Thyroid gland (tissue), 4 donors: ENCODE data around the gene PEX10. TPM values are rescaled to one million over a fixed set of nuclear protein-coding genes. Genes with fewer than 3 reads are reported as not detected.

ENCODE experiments used
- DNase-seq, 2 donors: peaks; one replicate each; pipeline ENCODE4 v3.0.0-alpha.2; 2019
- H3K27ac ChIP-seq, 3 donors: fragments of 200-600 bp; sonication (generic); 1 replicate in 2 of 3; 2 replicates in 1 of 3; pipeline ENCODE4 v1.5.1; 2016 to 2019; ENCODE audit warnings: mild to moderate bottlenecking in 1 of 3, moderate library complexity in 1 of 3
- H3K27me3 ChIP-seq: fragments of 200-600 bp; sonication (generic); one replicate; pipeline ENCODE4 v1.5.1; 2019
- H3K36me3 ChIP-seq, 2 donors: fragments of 200-600 bp; sonication (generic); one replicate each; pipeline ENCODE4 v1.5.1; 2016 to 2019
- H3K4me1 ChIP-seq, 2 donors: fragments of 200-600 bp; sonication (generic); one replicate each; pipeline ENCODE4 v1.5.1; 2017 to 2019
- H3K4me3 ChIP-seq, 3 donors: fragments of 200-600 bp; sonication (generic); replicated peaks in 1 of 3; 1 replicate in 2 of 3; 2 replicates in 1 of 3; pipeline ENCODE4 v1.5.1; 2016; ENCODE audit warnings: mild to moderate bottlenecking in 1 of 3
- H3K9me3 ChIP-seq: fragments of 200-600 bp; sonication (generic); one replicate; pipeline ENCODE4 v1.5.1; 2017
- CTCF ChIP-seq, 6 experiments: fragments of 200-600 bp in 3 of 6; fragments of 450-650 bp in 3 of 6; sonication (generic) in 3 of 6; IDR thresholded peaks; one replicate each; pipeline ENCODE4 v1.5.1; 2016 to 2019; ENCODE audit warnings: antibody characterized with exemption in 6 of 6, mild to moderate bottlenecking in 2 of 6, inconsistent platforms in 1 of 6, moderate library complexity in 1 of 6
- POLR2A ChIP-seq, 2 donors: fragments of 450-650 bp; IDR thresholded peaks; one replicate each; pipeline ENCODE4 v1.6.1; 2017; ENCODE audit warnings: antibody characterized with exemption in 2 of 2, mild to moderate bottlenecking in 2 of 2, moderate library complexity in 1 of 2
- WGBS, 2 donors: methylation state at CpG; one replicate each; pipeline ENCODE4 v1.1.5; 2017; 5-methylcytosine and 5-hydroxymethylcytosine counted together
- intact Hi-C: fragments of 100-400 bp; cut with DNase I; formaldehyde crosslinking; loops from one replicate; pipeline ENCODE4 v1.15.1; 2023
- total RNA-seq, 4 donors: library from RNA; depleted of rRNA; stranded (reverse); fragments of >200 nt; gene quantifications; one replicate each; pipeline ENCODE4 v1.2.3, GENCODE V29; 2016

PEX10 gene
- total RNA-seq, 4 donors from 2014 or later, result 25.0 to 35.2 (median 33.5) TPM

- no peak overlapping the region for H3K4me3 ChIP-seq
- no peak for DNase-seq
- H3K27ac ChIP-seq, result no peak overlapping the region
- H3K9me3 ChIP-seq, result no peaks in the 10 kb centered on the region
- H3K27me3 ChIP-seq, result no peaks in the 10 kb centered on the region
- WGBS, 2 donors, result 97% methylated on average over 8 of the region's 8 CpGs
- no peaks in the 10 kb centered on the region for H3K4me1 ChIP-seq
- TF ChIP-seq POLR2A (IDR thresholded peaks at IDR 0.05) (no peak), CTCF (IDR thresholded peaks at IDR 0.05) (no peak)
- intact Hi-C loops, result no loop called here
- H3K36me3 ChIP-seq, result no peaks in the 10 kb centered on the region
Observed at GRCh38 chr1:2368053-2368744, 44.2 kb downstream of the PEX10 start.

- DNase-seq, result no peak
- Histone ChIP-seq H3K27ac (no peak overlapping the region), H3K4me1 (peaks cover 3 to 9% of the 10 kb centered on the region in 2 donors), H3K9me3 (no peaks in the 10 kb centered on the region), H3K27me3 (no peaks in the 10 kb centered on the region), H3K36me3 (no peaks in the 10 kb centered on the region), H3K4me3 (no peak overlapping the region)
- 98 to 100% methylated on average over 2 of the region's 2 CpGs for WGBS, 2 donors
- TF ChIP-seq POLR2A (IDR thresholded peaks at IDR 0.05), result no peak
- TF ChIP-seq CTCF (IDR thresholded peaks at IDR 0.05), result no peak
- intact Hi-C loops, result no loop called here
Observed at GRCh38 chr1:2363847-2364513, 48.4 kb downstream of the PEX10 start.

GRCh38 chr1:2360588-2361364 lies 51.6 kb downstream of the PEX10 start:
- intact Hi-C loops, result no loop called here
- peak in 1 of 2 donors; percentile 40 for DNase-seq
- Histone ChIP-seq H3K27ac (peak overlapping the region in 2 of 3 donors; percentile 7 to 33), H3K27me3 (no peaks in the 10 kb centered on the region), H3K36me3 (no peaks in the 10 kb centered on the region), H3K4me3 (no peak overlapping the region), H3K4me1 (peaks cover 3 to 9% of the 10 kb centered on the region in 2 donors), H3K9me3 (no peaks in the 10 kb centered on the region)
- TF ChIP-seq CTCF (IDR thresholded peaks at IDR 0.05) (no peak), POLR2A (IDR thresholded peaks at IDR 0.05) (no peak)
- WGBS, 2 donors, result 69 to 71% methylated on average over 11 of the region's 11 CpGs

- TF ChIP-seq POLR2A (IDR thresholded peaks at IDR 0.05), result no peak
- no peak for TF ChIP-seq CTCF (IDR thresholded peaks at IDR 0.05)
- Histone ChIP-seq H3K36me3 (no peaks in the 10 kb centered on the region), H3K4me1 (peaks cover 3 to 9% of the 10 kb centered on the region in 2 donors), H3K4me3 (no peak overlapping the region), H3K27ac (no peak overlapping the region), H3K27me3 (no peaks in the 10 kb centered on the region), H3K9me3 (no peaks in the 10 kb centered on the region)
- intact Hi-C loops, result no loop called here
- no peak for DNase-seq
- WGBS, 2 donors, result 81 to 86% methylated on average over 17 to 20 of the region's 24 CpGs
Observed at GRCh38 chr1:2358651-2359640, 53.4 kb downstream of the PEX10 start.
